GM12878 (cell line): Measurements from ENCODE around the gene ZNF670. TPM values are rescaled to one million over a fixed set of nuclear protein-coding genes. Genes with fewer than 3 reads are reported as not detected.

Experiments
- ATAC-seq: fragments of 200-7000 bp; cut with Tn5 transposase; 3 replicates; pipeline ENCODE4 v1.9.1; 2020; ENCODE audit warnings: mild to moderate bottlenecking, moderate library complexity
- BruUV-seq: library from RNA; stranded (reverse); fragments of 400-500 nt; replicated peaks from 2 replicates; lab custom pipeline; 2021; lab: Mats Ljungman, UMichigan
- CTCF ChIA-PET: fragments of 300-600 bp; sonication (Branson Sonifier 250); formaldehyde crosslinking; extraction: SDS; loops from one replicate; lab custom pipeline; 2021; ENCODE audit warnings: inconsistent platforms; lab: Yijun Ruan, JAX
- POLR2A ChIA-PET: fragments of 350-600 bp; formaldehyde crosslinking; extraction: SDS; loops from one replicate; lab custom pipeline; 2021; ENCODE audit warnings: inconsistent platforms; lab: Charles Lee
- RAD21 ChIA-PET: fragments of 300-600 bp; sonication (Branson Sonifier 250); formaldehyde crosslinking; loops from one replicate; lab custom pipeline; 2023; ENCODE audit warnings: antibody characterized with exemption; ENCODE audit not compliant: unreplicated experiment; lab: Charles Lee
- SMC1A ChIA-PET: fragments of 300-600 bp; sonication (Branson Sonifier 250); formaldehyde crosslinking; loops from one replicate; lab custom pipeline; 2023; ENCODE audit not compliant: unreplicated experiment, uncharacterized antibody; lab: Charles Lee
- DNase-seq: peaks from one replicate; pipeline ENCODE4 v3.0.0-alpha.2; 2011; ENCODE audit warnings: low read depth, low spot score
- FAIRE-seq: peaks from 3 replicates; lab custom pipeline; 2011; peaks lifted over from hg19 to GRCh38; lab: Jason Lieb, UNC
- H2AFZ ChIP-seq: 2 replicates; pipeline ENCODE4 v1.6.0; 2011; ENCODE audit warnings: low read depth, low read length, control low read depth; ENCODE audit not compliant: control insufficient read depth
- H3K27ac ChIP-seq: 2 replicates; pipeline ENCODE4 v1.5.1; 2011; ENCODE audit warnings: control low read depth; ENCODE audit not compliant: control insufficient read depth, insufficient read depth
- H3K27me3 ChIP-seq, 2 experiments: replicated peaks in 1 of 2; 2 replicates each; pipeline versions ENCODE4 v1.6.0 to v1.6.1; 2011; ENCODE audit warnings: low read length in 1 of 2; ENCODE audit not compliant: control insufficient read depth in 2 of 2, insufficient read depth in 2 of 2
- H3K36me3 ChIP-seq, 2 experiments: 2 replicates each; pipeline ENCODE4 v1.5.1; 2011; ENCODE audit warnings: low read length in 1 of 2; ENCODE audit not compliant: control insufficient read depth in 2 of 2, insufficient read depth in 2 of 2
- H3K4me1 ChIP-seq: 2 replicates; pipeline ENCODE4 v1.6.1; 2011; ENCODE audit warnings: mild to moderate bottlenecking, low read length, moderate library complexity, mixed read lengths; ENCODE audit not compliant: control insufficient read depth, insufficient read depth
- H3K4me2 ChIP-seq: 2 replicates; pipeline ENCODE4 v1.6.0; 2011; ENCODE audit warnings: control low read depth; ENCODE audit not compliant: control insufficient read depth, insufficient read depth
- H3K4me3 ChIP-seq: fragments of 200-600 bp; sonication (generic); 2 replicates; pipeline ENCODE4 v1.5.1; 2016
- H3K79me2 ChIP-seq: 2 replicates; pipeline ENCODE4 v1.6.0; 2011; ENCODE audit warnings: low read length; ENCODE audit not compliant: control insufficient read depth, insufficient read depth
- H3K9ac ChIP-seq: 2 replicates; pipeline ENCODE4 v1.8.0; 2011; ENCODE audit warnings: low read length, control low read depth, mixed read lengths; ENCODE audit not compliant: control insufficient read depth, insufficient read depth
- H3K9me3 ChIP-seq: replicated peaks from 3 replicates; pipeline ENCODE4 v1.5.1; 2011; ENCODE audit warnings: mild to moderate bottlenecking, low read length; ENCODE audit not compliant: control insufficient read depth, insufficient read depth
- H4K20me1 ChIP-seq: 2 replicates; pipeline ENCODE4 v1.6.0; 2011; ENCODE audit not compliant: control insufficient read depth, insufficient read depth
- CBX5 ChIP-seq: sonication (generic); IDR thresholded peaks from 2 replicates; pipeline ENCODE4 v1.6.1; 2016; ENCODE audit warnings: low read depth, moderate library complexity, mild to moderate bottlenecking, inconsistent platforms
- E2F4 ChIP-seq: IDR thresholded peaks from 2 replicates; pipeline ENCODE4 v1.6.1; 2012; ENCODE audit warnings: low read depth, low read length, improper control_type of control experiment
- EZH2 ChIP-seq: IDR thresholded peaks from 2 replicates; pipeline ENCODE4 v1.6.1; 2012; ENCODE audit warnings: low read depth, mild to moderate bottlenecking, control low read depth, inconsistent platforms, low read length, borderline replicate concordance; ENCODE audit not compliant: control insufficient read depth
- KDM1A ChIP-seq: fragments of 200-600 bp; sonication (generic); IDR thresholded peaks from 2 replicates; pipeline ENCODE4 v1.6.1; 2016; ENCODE audit warnings: borderline replicate concordance
- MTA3 ChIP-seq: IDR thresholded peaks from 2 replicates; pipeline ENCODE4 v1.6.1; 2012; ENCODE audit warnings: low read length, inconsistent platforms, borderline replicate concordance
- USF1 ChIP-seq: IDR thresholded peaks from 2 replicates; pipeline ENCODE4 v1.6.1; 2011; ENCODE audit warnings: borderline replicate concordance, low read depth, mild to moderate bottlenecking, moderate library complexity, mixed read lengths, low read length; ENCODE audit not compliant: insufficient read depth; ENCODE audit errors: extremely low read length
- WGBS: methylation state at CpG from one replicate; pipeline ENCODE4 v1.1.6; 2016; ENCODE audit warnings: low lambda C conversion rate; ENCODE audit not compliant: insufficient replicate concordance, insufficient coverage; ENCODE audit errors: missing lambda C conversion rate; 5-methylcytosine and 5-hydroxymethylcytosine counted together
- in situ Hi-C: fragments of 300-500 bp; cut with MboI; formaldehyde crosslinking; loops from 9 replicates; pipeline ENCODE4 v1.14.3; 2018; ENCODE audit warnings: mixed read lengths
- intact Hi-C: fragments of 100-400 bp; cut with micrococcal nuclease; formaldehyde crosslinking; loops from one replicate; pipeline ENCODE4 v1.14.2; 2022; ENCODE audit not compliant: unreplicated experiment
- polyA plus RNA-seq, 11 experiments: library from polyadenylated mRNA; depleted of rRNA in 4 of 11; unstranded in 6 of 11; stranded (reverse) in 5 of 11; fragments of >200 nt; fragmentation: Nextera tagmentation in 4 of 11; fragmentation: Illumina TruSeq in 1 of 11; extraction: Ambion mirVana in 4 of 11; extraction: Trizol in 1 of 11; gene quantifications; 1 replicate in 1 of 11; 2 replicates in 10 of 11; pipeline versions ENCODE4 v1.2.1 to v1.2.3, GENCODE V29; 2011 to 2016; ENCODE audit warnings: inconsistent platforms in 2 of 11, missing spikeins in 2 of 11, low read depth in 1 of 11
- total RNA-seq, 4 experiments: library from RNA; depleted of rRNA in 3 of 4; stranded (reverse); fragments of >200 nt in 3 of 4; fragmentation: Illumina TruSeq in 1 of 4; extraction: Trizol in 1 of 4; gene quantifications; 2 replicates each; pipeline versions ENCODE4 v1.2.1 to v1.2.3, GENCODE V29; 2013 to 2021
- TF ChIP-seq, protein P1 (sequence below): fragments of 450-650 bp; IDR thresholded peaks from 2 replicates; pipeline ENCODE4 v1.6.1; 2017; ENCODE audit warnings: mild to moderate bottlenecking, low read depth, inconsistent platforms; ENCODE audit not compliant: poor library complexity, severe bottlenecking

The ZNF670 gene
- total and polyA plus RNA-seq, 10 of the 15 experiments (the other 5 are each of a cell fraction or from before 2014, with no cell fraction given), result 3.0 to 9.0 (median 5.3) TPM

GRCh38 chr1:247105966-247106365 lies 27.4 kb upstream of the ZNF670 start:
- TF ChIP-seq, protein P1, sequence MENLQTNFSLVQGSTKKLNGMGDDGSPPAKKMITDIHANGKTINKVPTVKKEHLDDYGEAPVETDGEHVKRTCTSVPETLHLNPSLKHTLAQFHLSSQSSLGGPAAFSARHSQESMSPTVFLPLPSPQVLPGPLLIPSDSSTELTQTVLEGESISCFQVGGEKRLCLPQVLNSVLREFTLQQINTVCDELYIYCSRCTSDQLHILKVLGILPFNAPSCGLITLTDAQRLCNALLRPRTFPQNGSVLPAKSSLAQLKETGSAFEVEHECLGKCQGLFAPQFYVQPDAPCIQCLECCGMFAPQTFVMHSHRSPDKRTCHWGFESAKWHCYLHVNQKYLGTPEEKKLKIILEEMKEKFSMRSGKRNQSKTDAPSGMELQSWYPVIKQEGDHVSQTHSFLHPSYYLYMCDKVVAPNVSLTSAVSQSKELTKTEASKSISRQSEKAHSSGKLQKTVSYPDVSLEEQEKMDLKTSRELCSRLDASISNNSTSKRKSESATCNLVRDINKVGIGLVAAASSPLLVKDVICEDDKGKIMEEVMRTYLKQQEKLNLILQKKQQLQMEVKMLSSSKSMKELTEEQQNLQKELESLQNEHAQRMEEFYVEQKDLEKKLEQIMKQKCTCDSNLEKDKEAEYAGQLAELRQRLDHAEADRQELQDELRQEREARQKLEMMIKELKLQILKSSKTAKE, result no peak
- no peak for TF ChIP-seq MTA3
- TF ChIP-seq EZH2, result no peak
- TF ChIP-seq E2F4, result no peak
- TF ChIP-seq CBX5, result no peak
- no peak for TF ChIP-seq USF1
- no peak for TF ChIP-seq KDM1A
- no peak overlapping the region for H2AFZ ChIP-seq
- H3K9me3 ChIP-seq, result peaks cover 24% of the 10 kb centered on the region
- BruUV-seq, result no TSS peak
- intact Hi-C loops, result loop anchor here (2.0 kb wide), 1 partner anchor 27 kb away; the partner anchor contains the start of gene ZNF670
- 92% methylated on average over 14 of the region's 15 CpGs for WGBS
- no peak for FAIRE-seq
- DNase-seq, result no peak
- H4K20me1 ChIP-seq, result no peaks in the 10 kb centered on the region
- H3K4me2 ChIP-seq, result no peak overlapping the region
- peaks cover 0 to 2% of the 10 kb centered on the region in 2 experiments; a peak in 1 of 4 replicates for H3K27me3 ChIP-seq
- H3K4me3 ChIP-seq, result no peak overlapping the region
- no peak for ATAC-seq
- in situ Hi-C loops, result no loop called here
- ChIA-PET POLR2A (interaction anchor here (0.7 kb wide), 1 partner anchor 125 kb away, joined by 6 read pairs; no protein-coding TSS in a partner anchor), SMC1A (no interaction called here), RAD21 (no interaction called here), CTCF (no interaction called here)
- peaks cover 12% of the 10 kb centered on the region for H3K79me2 ChIP-seq
- no peak overlapping the region for H3K27ac ChIP-seq
- H3K36me3 ChIP-seq, result peaks cover 0 to 5% of the 10 kb centered on the region in 2 experiments; a peak in 3 of 4 replicates
- H3K9ac ChIP-seq, result no peak overlapping the region
- no peaks in the 10 kb centered on the region for H3K4me1 ChIP-seq
